HG03103 (cell line): ENCODE results near the gene CDC45.
A peak's percentile ranks its signal among the peaks of the same experiment; 100 is the strongest.

Experiments used
- ATAC-seq: cut with Tn5 transposase; IDR thresholded peaks from one replicate; pipeline ENCODE4 v1.9.1; 2021; ENCODE audit warnings: low read depth; ENCODE audit not compliant: unreplicated experiment

CDC45 gene

DNA sequence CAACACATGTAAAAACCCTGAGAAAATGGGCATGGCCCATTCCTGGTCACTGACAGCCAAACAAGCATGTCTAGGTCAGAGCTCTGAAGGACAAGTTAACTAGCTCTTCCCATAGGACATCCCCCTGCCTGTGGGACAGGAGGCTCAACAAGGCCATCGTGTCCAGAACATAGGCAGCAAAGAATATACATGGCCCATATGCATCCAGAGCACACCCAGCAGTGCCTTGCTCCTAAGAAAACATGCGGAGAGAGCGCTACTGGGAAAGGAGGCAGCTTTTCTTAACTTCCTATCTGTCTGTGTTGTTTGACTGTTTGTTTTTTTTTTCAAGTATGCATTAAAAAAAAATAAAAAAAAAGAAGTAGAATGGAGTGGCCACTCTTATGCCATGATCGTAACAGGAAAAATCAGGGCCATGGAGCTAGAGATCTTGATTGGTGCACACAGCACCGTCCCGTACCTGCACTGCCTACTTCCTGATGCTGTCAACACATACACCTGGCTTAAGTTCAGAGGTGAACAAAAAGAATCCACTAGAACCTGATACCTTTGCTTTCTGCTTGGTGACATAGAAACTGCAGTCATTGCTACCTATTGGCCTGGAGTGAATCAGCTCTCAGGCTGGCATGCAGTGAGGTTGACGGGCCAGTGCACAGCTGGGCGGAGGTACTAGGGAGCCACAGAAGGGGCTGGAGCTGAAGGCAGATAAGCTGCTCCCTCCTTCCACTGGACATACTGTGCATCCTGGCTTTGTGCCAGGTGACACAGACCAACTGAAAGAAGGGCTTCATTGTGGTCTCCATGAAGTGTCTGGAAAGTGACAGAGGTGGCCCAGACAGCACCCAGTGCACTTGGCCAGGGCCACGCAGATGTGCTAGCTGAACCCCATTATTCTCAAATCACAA, 12.6 kb upstream of the CDC45 start:
- ATAC-seq = no peak

DNA sequence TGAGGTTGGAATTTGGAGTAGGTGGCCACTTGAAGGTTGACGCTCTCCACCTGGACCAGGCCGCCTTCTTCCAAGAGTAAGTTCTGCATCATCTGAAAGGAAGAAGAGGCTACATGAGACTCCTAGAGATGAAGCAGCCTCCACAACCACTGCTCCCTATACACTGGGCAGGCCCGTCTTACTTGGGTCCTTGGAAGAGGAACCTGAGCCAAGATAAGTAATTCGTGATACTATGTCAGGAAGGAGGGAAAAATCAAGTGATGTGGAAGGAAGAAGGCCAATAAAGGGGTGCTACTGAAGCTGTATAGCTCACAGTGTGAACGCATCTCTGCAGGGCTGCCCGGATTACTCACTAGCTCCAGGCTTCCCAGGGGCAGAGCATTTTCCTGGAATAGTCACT, 11.8 kb upstream of the CDC45 start:
- no peak for ATAC-seq

DNA sequence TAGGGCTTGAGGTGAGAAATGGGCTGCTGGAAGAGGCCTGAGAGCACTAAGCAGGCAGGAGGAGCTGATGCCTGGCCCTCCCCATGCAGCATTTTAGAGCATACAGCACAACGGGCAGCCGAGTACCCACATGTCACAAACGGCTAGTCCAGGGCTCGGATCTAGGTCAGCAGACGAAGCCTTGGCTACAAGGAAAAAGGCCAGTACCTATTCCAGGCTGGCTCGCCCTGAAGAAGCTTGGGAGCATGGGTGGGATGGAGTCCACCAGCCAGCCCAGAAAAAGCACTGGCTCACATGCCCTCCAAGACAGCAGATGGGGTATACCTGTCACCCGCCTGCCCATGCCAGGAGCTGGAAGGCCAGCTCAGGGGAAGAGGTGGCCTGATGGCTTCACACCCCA, 10.3 kb upstream of the CDC45 start:
- no peak for ATAC-seq

DNA sequence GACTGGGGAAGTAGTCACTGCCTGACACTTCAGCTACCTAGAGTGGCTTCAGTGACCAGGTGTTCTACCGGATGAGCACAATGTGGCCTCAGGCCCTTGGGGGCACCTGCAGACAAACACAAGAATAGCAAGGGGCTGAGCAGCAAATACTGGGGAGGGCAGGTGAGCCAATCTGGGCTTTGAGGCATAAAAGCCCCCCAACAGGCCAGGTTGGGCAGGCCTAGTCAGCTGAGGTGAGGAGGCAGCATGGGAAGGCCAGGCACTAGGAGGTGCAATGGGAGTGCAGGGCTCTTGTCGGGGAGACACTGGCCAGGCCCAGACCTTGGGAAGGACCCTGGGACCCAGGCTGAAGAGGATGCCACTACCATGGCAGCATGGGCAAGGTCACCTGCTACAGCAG, 9.7 kb upstream of the CDC45 start:
- no peak for ATAC-seq

DNA sequence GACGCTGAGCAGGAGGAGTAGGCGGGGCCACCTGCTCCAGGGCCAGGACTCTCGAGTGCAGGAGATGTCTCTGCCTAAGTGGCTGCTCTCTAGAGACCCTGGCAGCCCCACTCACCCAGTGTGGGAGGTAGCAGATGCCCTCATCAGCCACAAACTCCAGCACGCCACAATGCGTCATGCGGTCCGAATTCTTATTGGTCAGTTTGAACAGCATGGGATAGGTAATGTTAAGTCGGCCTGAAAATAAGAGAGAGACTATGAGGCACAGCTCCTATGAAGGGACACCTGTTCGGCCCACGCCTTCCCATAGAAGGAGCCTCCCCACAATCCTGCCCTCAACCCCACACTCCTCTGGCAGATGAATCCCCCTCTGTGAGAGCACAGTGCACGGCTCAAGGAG, 8.1 kb upstream of the CDC45 start:
- no peak for ATAC-seq

DNA sequence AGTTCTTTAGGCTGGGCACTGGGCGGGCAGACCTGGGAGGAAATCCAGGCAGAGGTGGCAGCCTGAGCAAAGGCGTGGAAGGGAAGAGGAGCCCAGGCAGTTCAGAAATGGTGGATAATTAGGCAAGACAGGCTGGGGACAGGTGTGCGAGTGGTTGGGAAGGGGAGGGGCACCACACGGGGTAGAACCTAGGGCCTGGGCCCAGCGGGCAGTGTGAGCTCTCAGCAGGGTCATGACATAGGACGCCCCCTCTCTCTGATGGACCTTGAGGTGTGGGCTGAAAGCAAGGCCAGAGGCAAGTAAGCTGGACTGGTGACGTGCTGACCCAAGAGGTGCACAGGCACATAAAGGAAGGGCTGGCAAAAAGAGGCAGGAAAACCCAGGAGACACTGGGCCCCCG, 7.5 kb upstream of the CDC45 start:
- no peak for ATAC-seq

DNA sequence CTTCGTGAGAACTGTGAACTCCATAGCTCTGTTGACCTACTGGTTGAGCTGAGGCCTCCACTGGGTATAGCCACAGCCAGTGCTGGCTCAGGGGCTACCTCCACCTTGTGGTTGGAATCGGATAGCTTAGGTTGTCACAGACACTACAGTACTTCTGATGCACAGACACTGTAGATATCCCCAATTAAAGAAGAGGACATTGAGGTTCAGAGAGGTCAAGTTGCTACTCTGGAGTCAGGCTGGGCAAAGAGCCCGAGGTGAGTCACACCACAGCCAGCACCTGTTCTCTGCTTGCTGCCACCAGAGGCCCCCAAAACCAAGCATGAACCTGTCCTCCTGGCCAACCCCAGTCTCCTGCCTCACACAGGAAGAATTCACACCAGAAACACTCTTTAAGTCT, 6.1 kb upstream of the CDC45 start:
- no peak for ATAC-seq

DNA sequence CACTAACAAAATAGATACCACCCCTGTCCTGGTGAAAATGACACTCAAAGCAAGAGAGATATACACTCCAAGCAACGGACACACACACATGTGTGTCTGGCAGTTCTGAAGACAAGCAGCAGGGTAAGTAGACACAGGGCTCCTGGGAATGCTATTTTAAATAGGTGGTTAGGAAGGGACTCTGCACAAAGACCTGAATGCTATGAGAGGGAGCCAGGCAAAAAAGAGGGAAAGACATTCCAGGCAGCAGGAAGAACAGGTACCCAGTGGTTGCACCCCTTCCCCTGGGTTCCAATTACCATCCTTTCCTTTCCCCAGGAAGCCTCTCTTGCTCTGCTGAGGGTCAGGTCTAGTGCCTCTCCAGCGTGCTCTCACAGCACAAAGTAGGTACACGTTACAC, 3.7 kb upstream of the CDC45 start:
- no peak for ATAC-seq

DNA sequence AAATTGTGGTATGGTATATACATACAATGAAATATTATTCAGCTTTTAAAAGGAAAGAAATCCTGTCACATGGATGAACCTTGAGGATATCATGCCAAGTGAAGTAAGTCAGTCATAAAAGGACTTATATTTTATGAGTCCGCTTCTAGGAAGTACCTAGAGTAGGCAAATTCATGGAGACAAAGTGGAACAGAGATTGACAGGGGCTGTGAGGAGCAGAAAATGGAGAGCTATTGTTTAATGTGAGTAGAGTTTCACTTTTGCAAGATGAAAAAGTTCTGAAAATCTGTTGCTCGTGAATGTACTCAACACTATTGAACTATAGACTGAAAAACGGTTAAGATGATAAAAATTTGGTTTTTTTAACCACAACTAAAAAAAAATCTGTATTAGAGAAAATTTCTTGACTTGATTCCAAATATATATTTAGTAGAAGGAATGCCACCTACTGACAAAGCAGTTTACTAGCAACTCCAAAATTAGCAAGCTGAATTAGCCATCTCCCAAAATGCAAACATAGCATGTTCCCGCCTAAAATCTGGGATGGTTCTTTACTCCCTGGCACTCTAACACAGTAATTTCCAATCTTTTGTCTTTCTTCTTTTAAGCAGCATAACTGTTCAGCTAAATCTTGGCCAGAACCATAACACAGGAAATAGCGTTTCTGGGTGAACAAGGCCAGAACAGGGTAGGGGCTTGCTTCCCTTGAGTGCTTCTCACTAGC, 2.2 kb upstream of the CDC45 start:
- ATAC-seq = no peak

DNA sequence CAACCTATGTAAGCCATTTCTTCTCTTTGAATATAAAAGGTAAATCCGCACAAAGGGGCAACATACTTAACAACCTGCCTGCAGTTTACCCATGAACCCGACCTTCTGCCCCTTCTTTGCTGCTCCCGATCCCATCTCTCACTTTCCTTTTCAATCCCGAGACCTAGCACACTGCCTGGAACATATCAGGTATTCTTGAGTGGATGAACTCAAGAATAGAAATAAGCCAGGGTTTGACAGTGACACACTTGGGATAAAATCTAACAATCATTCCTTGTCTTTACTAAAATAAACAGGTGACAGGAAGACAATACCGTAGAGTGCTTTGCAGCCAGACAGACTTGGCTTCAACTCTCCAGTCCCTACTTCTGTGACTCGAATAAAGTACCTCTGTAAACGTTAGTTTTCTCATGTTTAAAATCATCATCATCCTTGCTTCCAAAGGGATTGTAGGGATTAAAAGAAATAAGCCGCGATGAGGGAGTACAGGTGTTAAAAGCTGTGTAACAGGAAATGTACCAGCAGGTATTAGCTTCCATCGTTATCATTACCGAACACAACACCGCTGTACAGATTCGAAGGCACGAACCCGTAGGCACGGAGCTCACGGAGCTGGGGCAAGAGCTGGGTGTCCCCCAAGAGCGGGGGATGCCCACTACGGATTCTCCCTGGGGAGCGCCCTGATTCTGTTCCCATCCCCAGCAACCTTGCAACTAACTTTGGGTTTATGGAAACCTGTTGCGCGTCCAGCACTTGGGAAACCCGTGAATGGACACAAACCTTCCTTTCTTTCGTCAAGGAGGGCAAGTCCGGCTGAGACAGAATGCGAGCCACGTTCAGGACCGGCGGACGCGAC, 1.4 kb upstream of the CDC45 start:
- no peak for ATAC-seq

DNA sequence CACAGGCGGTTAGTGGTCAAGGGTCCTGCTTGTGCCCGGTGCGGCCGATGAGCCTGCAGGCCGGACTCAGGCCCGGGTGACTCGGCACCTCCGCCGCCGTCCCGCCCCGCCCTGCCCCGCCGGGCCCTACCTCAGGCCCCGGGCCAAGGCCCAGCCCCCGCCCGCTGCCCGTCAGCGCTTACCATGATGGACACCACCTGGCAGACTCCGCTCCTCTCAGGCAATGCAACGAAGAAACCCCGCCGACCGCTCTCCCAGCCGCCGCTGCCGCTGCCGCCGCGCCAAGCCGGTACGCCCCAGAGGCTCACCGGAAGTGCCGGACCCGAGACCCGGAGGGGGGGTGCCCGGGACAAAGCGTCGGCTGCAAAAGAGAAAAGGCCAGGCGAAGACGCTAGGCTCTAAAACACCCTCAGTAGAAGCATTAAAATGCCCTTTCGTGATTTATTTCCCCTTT, 792 bp upstream of the CDC45 start, which contains the start of gene UFD1:
TSS of gene UFD1 (minus strand) at position 293 of the 454 bp plus-strand sequence. CDS start at position 185, 108 bp downstream.
- peak; percentile 40 for ATAC-seq

DNA sequence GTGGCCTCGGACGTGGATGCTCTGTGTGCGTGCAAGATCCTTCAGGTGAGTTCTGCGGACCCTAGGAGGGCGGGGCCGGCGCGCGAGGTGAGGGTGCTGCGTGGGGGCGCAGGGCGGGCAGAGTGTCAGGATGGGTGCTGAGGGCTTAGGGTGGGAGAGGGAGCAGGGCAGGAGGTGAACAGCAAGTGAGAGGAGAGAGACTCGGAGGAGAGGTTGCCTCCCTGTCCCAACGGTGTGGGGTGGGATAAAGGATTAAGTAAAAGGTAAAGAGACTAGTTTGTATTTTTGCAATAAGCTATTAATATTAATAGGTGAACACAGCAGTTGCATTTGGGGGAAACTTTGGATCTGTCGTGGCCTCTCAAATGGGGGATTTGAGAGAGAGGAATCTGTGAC, 451 bp downstream of the CDC45 start:
- no peak for ATAC-seq

DNA sequence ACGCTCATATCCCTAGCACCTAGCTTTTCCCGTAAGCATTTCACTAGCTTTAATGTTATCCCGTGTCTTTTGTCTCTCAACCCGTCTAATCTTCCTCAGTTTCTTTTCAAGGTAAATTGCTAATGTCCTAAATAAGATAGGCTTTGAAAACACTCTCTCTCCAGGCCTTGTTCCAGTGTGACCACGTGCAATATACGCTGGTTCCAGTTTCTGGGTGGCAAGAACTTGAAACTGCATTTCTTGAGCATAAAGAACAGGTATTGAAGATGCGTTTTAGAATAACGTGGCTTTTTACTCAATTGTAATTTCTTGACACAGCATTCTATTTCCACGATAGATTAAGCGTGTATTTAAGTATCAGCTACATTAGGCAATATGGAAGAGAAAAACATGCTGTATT, 1.1 kb downstream of the CDC45 start:
- no peak for ATAC-seq

DNA sequence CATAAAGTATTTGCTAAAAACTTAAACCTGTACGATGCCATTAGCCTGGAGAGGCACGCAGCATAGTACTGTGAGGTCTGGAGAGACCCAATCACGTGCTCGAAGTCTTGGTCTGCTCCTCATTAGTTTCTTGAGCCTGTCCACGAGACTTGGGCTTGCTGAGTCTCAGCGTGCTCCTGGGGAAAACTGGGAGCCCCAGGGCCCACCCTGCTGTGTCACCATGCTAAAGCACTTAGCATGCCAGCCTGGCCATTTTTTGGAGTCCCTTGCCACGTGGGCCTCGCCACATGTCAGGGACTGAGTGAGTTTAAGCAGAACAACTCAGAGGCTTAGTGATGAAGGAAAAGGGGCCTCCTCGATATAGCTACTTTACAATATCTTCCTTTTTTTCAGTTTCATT, 2.6 kb downstream of the CDC45 start:
- ATAC-seq = no peak

DNA sequence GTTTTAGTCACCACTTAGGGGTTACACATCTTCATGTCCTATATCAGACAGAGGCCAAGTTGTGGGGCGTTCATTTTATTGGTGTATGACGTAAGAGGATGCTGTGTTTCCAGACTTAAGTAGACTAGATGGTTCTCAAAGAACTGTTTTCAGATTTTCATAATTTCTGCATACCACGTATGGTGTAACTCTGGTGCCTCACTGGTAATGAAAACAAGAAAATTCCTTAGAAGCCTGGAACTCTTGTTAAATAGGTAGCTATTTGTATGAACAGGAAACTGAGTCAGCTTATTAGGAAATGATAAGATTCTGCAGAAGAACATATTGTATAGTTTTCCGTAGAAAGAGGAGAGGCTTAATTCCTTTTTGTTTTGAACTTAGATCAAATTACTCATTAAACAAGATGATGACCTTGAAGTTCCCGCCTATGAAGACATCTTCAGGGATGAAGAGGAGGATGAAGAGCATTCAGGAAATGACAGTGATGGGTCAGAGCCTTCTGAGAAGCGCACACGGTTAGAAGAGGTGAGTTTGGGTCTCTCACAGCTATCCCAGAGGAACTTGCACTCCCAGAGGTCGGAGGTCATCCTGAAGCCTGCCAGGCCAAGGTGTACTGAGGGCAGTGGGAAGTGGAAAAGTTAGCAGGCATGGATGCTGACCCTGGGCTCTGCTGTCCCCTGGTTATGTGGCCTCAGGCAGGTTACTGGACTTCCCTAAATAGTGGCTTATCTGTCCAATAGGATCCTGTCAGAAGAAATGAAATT, 3.9 kb downstream of the CDC45 start:
- no peak for ATAC-seq

DNA sequence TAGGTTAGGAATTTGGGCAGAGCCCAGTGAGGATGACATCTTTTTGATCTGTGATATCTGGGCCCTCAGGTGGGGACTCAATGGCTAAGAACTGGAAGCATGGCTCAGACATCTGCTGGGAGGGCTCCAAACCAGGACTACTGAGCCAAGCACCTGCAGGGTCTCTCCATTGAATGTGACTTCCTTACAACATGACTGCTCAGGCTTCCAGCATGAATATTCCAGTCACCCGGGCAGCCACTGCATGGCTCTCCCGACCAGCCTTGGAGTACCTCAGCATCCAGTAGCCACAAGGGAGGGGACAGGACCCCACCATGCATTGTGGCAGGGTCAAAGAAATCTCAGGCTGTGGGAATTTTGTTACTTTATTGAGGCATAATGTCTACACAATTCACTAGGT, 8.6 kb downstream of the CDC45 start:
- ATAC-seq = no peak

DNA sequence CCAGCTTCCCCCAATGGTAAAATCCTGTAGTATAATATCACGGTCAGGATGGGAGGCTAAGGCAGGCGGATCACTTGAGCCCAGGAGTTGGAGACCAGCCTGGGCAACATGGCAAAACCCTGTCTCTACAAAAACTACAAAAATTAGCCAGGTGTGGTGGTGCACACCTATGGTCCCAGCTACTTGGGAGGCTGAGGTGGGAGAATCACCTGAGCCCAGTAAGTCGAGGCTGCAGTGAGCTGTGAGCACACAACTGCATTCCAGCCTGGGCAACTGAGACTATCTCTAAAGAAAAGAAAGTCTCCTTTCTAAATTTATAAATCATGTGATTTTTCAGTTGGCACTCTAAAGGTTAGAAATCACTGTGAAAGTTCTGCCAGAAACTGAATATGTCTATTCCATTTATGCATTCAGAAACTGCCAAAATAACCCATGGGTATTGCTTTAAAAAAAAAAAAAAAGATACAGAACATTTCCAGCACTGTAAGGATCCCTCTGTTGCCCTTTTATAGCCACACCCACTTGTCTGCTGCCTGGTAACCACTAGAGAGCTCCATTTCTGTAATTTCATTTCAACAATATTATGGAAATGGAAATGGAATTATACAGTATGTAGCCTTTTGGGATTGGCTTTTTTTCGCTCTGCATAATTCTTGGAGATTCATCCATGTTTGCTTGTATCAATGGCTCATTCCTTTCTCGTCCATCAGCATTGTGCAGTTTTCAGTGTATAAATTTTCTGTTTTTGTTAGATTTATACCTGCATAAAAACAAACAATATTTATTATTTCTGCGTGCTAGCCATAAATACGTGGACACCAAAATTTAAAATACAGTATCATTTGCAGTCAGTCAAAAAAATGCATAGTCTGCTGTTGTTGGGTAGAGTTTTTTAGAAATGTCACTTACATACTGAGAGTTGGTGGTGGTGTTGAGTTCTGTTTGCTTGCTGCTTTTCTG, 9.4 kb downstream of the CDC45 start:
- ATAC-seq = no peak

DNA sequence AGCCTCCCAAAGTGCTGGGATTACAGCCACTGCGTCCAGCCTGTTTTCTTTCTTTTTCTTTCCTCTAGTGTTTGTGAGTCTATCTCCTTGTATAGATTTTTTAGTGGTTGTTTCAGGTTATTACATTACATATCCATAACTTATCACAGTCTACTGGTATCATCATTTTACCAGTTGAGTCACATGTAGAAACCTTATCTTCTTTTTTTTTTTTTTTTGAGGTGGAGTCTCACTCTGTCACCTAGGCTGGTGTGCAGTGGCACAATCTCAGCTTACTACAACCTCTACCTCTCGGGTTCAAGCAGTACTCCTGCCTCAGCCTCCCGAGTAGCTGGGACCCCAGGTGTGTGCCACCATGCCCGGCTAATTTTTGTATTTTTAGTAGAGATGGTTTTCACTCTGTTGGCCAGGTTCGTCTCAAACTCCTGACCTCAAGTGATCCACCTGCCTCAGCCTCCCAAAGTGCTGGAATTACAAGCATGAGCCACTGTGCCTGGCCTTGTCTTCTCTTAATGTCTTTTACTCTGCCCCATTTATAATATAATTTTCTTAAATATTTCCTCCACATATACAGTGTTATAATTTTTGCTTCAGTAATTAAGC, 11.0 kb downstream of the CDC45 start:
- ATAC-seq = no peak
